Activated naive CD4-positive, alpha-beta T cell treated with anti-CD3 and anti-CD28 coated beads, Interleukin-2, amount 10 ng/mL, durations not matched to agents 7 days and 5 days (primary cell): ENCODE data around the gene CCR5AS.
"Not testable (repeated sequence)": the region's sequence is repeated elsewhere in the genome, so short reads cannot be mapped to it uniquely, and the experiment has no call there.

Experiments
- CTCF ChIA-PET: fragments of 350-600 bp; sonication (Branson Sonifier 250); formaldehyde crosslinking; loops from one replicate; lab custom pipeline; 2021; ENCODE audit warnings: antibody characterized with exemption; lab: Charles Lee
- DNase-seq: peaks from one replicate; pipeline ENCODE4 v3.0.0-alpha.2; 2020
- H3K27ac Mint-ChIP-seq: one replicate; pipeline ENCODE4 v1.8.0; 2021; ENCODE audit warnings: mild to moderate bottlenecking, moderate library complexity, mixed read lengths
- H3K27me3 Mint-ChIP-seq: one replicate; pipeline ENCODE4 v1.8.0; 2021; ENCODE audit warnings: mild to moderate bottlenecking, mixed read lengths
- H3K36me3 Mint-ChIP-seq: one replicate; pipeline ENCODE4 v1.8.0; 2021; ENCODE audit warnings: mixed read lengths
- H3K4me1 Mint-ChIP-seq: one replicate; pipeline ENCODE4 v1.8.0; 2021; ENCODE audit warnings: mixed read lengths
- H3K4me3 Mint-ChIP-seq: one replicate; pipeline ENCODE4 v1.8.0; 2021; ENCODE audit warnings: mild to moderate bottlenecking, moderate library complexity, mixed read lengths
- H3K9me3 Mint-ChIP-seq: one replicate; pipeline ENCODE4 v1.8.0; 2021; ENCODE audit warnings: mixed read lengths

The CCR5AS gene

DNA sequence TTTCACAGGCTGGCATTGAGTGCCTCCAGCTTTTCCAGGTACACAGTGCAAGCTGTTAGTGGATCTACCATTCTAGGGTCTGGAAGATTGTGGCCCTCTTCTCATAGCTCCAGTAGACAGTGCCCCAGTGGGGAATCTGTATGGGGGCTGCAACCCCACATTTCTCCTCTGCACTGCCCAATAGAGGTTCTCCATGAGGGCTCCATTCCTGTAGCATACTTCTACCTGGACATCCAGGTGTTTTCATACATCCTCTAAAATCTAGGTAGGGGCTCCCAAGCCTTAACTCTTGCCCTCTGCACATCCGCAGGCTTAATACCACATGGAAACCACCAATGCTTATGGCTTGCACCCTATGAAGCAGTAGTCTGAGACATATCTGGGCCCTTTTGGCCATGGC lies 68.0 kb downstream of the CCR5AS start:
- H3K27ac Mint-ChIP-seq: no peak overlapping the region
- H3K36me3 Mint-ChIP-seq: peaks cover 28% of the 10 kb centered on the region
- CTCF ChIA-PET: no interaction called here
- DNase-seq: no peak
- no peak overlapping the region for H3K4me3 Mint-ChIP-seq
- peaks cover 15% of the 10 kb centered on the region for H3K4me1 Mint-ChIP-seq
- H3K9me3 Mint-ChIP-seq: peaks cover 34% of the 10 kb centered on the region
- no peaks in the 10 kb centered on the region for H3K27me3 Mint-ChIP-seq

GRCh38 chr3:46337911-46338310 lies 69.0 kb downstream of the CCR5AS start:
- Mint-ChIP-seq H3K4me3 (no peak overlapping the region), H3K4me1 (peaks cover 23% of the 10 kb centered on the region)
- CTCF ChIA-PET: no interaction called here

GRCh38 chr3:46335541-46335940 lies 71.3 kb downstream of the CCR5AS start:
- Mint-ChIP-seq H3K36me3 (peaks cover 36% of the 10 kb centered on the region), H3K27me3 (peaks cover 15% of the 10 kb centered on the region), H3K27ac (no peak overlapping the region), H3K9me3 (peaks cover 37% of the 10 kb centered on the region), H3K4me3 (no peak overlapping the region), H3K4me1 (peaks cover 23% of the 10 kb centered on the region)
- DNase-seq: no peak
- CTCF ChIA-PET: interaction anchor here (0.8 to 1.3 kb wide), 2 partner anchors 11 to 127 kb away, joined by 3 to 4 read pairs; no protein-coding TSS in a partner anchor

More at GRCh38 chr3:46337911-46338310, 69.0 kb downstream of the CCR5AS start:
- H3K36me3 Mint-ChIP-seq: peaks cover 32% of the 10 kb centered on the region
- DNase-seq: no peak
- H3K27ac Mint-ChIP-seq: no peak overlapping the region
- no peaks in the 10 kb centered on the region for H3K27me3 Mint-ChIP-seq
- H3K9me3 Mint-ChIP-seq: peaks cover 36% of the 10 kb centered on the region

GRCh38 chr3:46334741-46335478 lies 72.0 kb downstream of the CCR5AS start:
- peaks cover 23% of the 10 kb centered on the region for H3K4me1 Mint-ChIP-seq
- H3K9me3 Mint-ChIP-seq: peaks cover 33% of the 10 kb centered on the region
- no peak overlapping the region for H3K4me3 Mint-ChIP-seq
- H3K27me3 Mint-ChIP-seq: peaks cover 15% of the 10 kb centered on the region
- DNase-seq: no peak
- CTCF ChIA-PET: interaction anchor here (0.8 to 1.3 kb wide), 3 partner anchors 11 to 126 kb away, joined by 3 to 4 read pairs (median 3); no protein-coding TSS in a partner anchor
- H3K36me3 Mint-ChIP-seq: peaks cover 35% of the 10 kb centered on the region
- H3K27ac Mint-ChIP-seq: no peak overlapping the region

DNA sequence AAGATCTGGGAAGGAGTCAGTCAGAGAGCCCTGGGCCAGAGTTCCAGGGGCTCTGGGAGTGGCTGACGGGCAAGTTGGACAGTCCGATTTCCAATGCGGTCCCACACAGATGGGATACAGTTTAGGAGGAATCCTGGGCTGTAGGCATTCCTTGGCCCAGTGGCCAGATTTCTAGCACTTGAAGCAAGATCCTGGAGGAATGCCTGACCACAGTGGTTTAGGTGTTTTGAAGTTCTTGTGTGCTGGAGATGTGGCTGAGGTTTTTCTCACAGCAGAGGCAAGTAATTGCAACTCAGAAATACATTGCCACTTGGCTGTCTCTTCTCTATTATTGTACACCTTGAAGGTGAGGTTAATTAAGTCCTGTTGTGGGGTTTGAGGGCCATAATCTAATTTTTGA lies 76.2 kb downstream of the CCR5AS start:
- CTCF ChIA-PET: interaction anchor here (1.0 kb wide), 1 partner anchor 54 kb away, joined by 3 read pairs; no protein-coding TSS in a partner anchor
- Mint-ChIP-seq H3K27me3 (peaks cover 15% of the 10 kb centered on the region), H3K36me3 (peaks cover 11% of the 10 kb centered on the region), H3K4me1 (peaks cover 15% of the 10 kb centered on the region)
- DNase-seq, H3K4me3 Mint-ChIP-seq, H3K27ac Mint-ChIP-seq, H3K9me3 Mint-ChIP-seq: not testable (repeated sequence)

- peaks cover 30% of the 10 kb centered on the region for H3K27me3 Mint-ChIP-seq
- peaks cover 1% of the 10 kb centered on the region for H3K36me3 Mint-ChIP-seq
- no peak for DNase-seq
- CTCF ChIA-PET: interaction anchor here (1.3 to 1.6 kb wide), 2 partner anchors 19 to 42 kb away, joined by 3 to 4 read pairs; no protein-coding TSS in a partner anchor
- no peak overlapping the region for H3K27ac Mint-ChIP-seq
- peaks cover 3% of the 10 kb centered on the region for H3K4me1 Mint-ChIP-seq
- no peak overlapping the region for H3K4me3 Mint-ChIP-seq
- peaks cover 8% of the 10 kb centered on the region for H3K9me3 Mint-ChIP-seq
These were observed 81.1 kb downstream of the CCR5AS start for GRCh38 chr3:46325645-46326300.

- peaks cover 8% of the 10 kb centered on the region for H3K9me3 Mint-ChIP-seq
These were observed 82.8 kb downstream of the CCR5AS start for GRCh38 chr3:46324036-46324435.

GRCh38 chr3:46321461-46322104 lies 85.3 kb downstream of the CCR5AS start:
- H3K27ac Mint-ChIP-seq: no peak overlapping the region
- peaks cover 19% of the 10 kb centered on the region for H3K9me3 Mint-ChIP-seq
- H3K4me3 Mint-ChIP-seq: no peak overlapping the region
- H3K4me1 Mint-ChIP-seq: peaks cover 3% of the 10 kb centered on the region
- CTCF ChIA-PET: interaction anchor here (1.5 kb wide), 1 partner anchor 22 kb away, joined by 4 read pairs; no protein-coding TSS in a partner anchor
- peaks cover 34% of the 10 kb centered on the region for H3K27me3 Mint-ChIP-seq
- no peak for DNase-seq
- peaks cover 5% of the 10 kb centered on the region for H3K36me3 Mint-ChIP-seq

More at GRCh38 chr3:46324036-46324435, 82.8 kb downstream of the CCR5AS start:
- peaks cover 1% of the 10 kb centered on the region for H3K36me3 Mint-ChIP-seq
- DNase-seq: no peak
- peaks cover 3% of the 10 kb centered on the region for H3K4me1 Mint-ChIP-seq
- H3K27ac Mint-ChIP-seq: no peak overlapping the region
- peaks cover 34% of the 10 kb centered on the region for H3K27me3 Mint-ChIP-seq
- no peak overlapping the region for H3K4me3 Mint-ChIP-seq
- CTCF ChIA-PET: interaction anchor here (1.5 to 1.6 kb wide), 2 partner anchors 11 to 44 kb away, joined by 4 read pairs; no protein-coding TSS in a partner anchor

DNA sequence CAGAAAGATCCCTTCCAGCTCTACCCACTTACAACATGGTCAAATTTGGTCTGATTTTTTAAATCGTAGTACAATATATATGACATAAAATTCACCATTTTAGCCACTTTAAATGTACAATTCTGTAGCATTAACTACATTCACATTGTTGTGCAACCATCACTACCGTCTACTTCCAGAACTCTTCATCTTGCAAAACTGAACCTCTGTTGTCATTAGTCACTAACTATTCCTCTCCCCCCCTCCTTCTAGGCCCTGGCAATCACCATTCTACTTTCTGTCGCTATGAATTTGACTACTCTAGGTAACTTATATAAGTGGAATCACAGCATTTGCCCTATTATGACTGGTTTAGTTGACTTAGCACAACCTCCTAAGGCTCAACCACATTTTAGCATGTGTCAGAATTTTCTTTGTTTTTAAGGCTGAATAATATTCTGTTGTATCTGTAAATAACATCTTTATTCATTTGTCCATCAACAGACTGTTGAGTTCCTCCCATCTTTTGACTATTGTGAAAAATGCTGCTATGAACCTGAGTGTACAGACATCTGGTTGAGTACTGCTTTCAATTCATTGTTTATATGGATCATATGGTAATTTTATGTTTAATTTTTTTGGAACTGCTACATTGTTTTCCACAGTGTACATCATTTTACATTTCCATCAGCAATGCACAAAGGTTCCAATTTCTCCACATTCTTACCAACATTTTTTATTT lies 88.5 kb downstream of the CCR5AS start:
- Mint-ChIP-seq H3K27ac (no peak overlapping the region), H3K36me3 (peaks cover 4% of the 10 kb centered on the region), H3K27me3 (peaks cover 25% of the 10 kb centered on the region), H3K4me3 (no peak overlapping the region), H3K4me1 (peaks cover 13% of the 10 kb centered on the region), H3K9me3 (peaks cover 22% of the 10 kb centered on the region)
- no peak for DNase-seq
- CTCF ChIA-PET: no interaction called here

DNA sequence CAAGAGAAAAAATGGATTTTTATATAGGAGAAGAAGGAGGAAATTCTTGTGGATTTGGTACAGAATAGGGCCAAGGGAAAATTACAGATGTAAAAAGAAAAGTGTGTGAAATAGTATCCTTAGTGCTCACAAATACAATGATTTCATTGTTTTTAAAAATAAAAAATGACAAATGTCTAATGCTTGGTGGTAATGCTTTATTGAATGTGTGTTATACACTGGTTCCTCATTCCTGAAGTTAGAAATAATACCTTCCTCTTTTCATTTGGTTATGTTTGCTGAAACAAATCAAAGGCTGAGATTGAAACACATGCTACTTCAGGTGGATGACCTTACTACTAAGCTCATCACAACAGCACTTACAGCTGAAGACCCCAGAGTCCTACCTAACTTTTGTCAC lies 90.7 kb downstream of the CCR5AS start:
- H3K27ac Mint-ChIP-seq: no peak overlapping the region
- CTCF ChIA-PET: interaction anchor here (1.2 to 1.9 kb wide), 2 partner anchors 53 to 101 kb away, joined by 3 to 8 read pairs; no protein-coding TSS in a partner anchor
- H3K4me3 Mint-ChIP-seq: no peak overlapping the region
- peaks cover 8% of the 10 kb centered on the region for H3K36me3 Mint-ChIP-seq
- H3K9me3 Mint-ChIP-seq: peaks cover 17% of the 10 kb centered on the region
- H3K4me1 Mint-ChIP-seq: peaks cover 13% of the 10 kb centered on the region
- peaks cover 8% of the 10 kb centered on the region for H3K27me3 Mint-ChIP-seq
- DNase-seq: no peak

GRCh38 chr3:46314517-46314916 lies 92.3 kb downstream of the CCR5AS start:
- no peak for DNase-seq
- Mint-ChIP-seq H3K36me3 (peaks cover 10% of the 10 kb centered on the region), H3K27ac (no peak overlapping the region), H3K27me3 (peaks cover 3% of the 10 kb centered on the region), H3K4me3 (no peak overlapping the region), H3K4me1 (peaks cover 13% of the 10 kb centered on the region), H3K9me3 (peaks cover 19% of the 10 kb centered on the region)
- CTCF ChIA-PET: interaction anchor here (1.3 to 1.9 kb wide), 2 partner anchors 54 to 60 kb away, joined by 3 to 8 read pairs; no protein-coding TSS in a partner anchor
